ENCODE results near the gene TMEM101. TPM values are rescaled to one million over a fixed set of nuclear protein-coding genes. Genes with fewer than 3 reads are reported as not detected.

The TMEM101 gene
- total and polyA plus RNA-seq, 2 of the 13 experiments (the other 11 are each of a cell fraction or from before 2014, with no cell fraction given), result 72.0 to 100 TPM

GRCh38 chr17:43983515-43984411 lies 31.0 kb downstream of the TMEM101 start (continued):
- TF ChIP-seq ZNF691 (CRISPR knock-in tag; IDR thresholded peaks at IDR 0.05; ENCODE audit: borderline replicate concordance, low read depth) (peak; percentile 84; the same call in 1 of the 2 replicates), MED13 (CRISPR knock-in tag; IDR thresholded peaks at IDR 0.05) (peak; percentile 90; the same call in 1 of the 2 replicates), SP5 (CRISPR knock-in tag; IDR thresholded peaks at IDR 0.05; ENCODE audit: borderline replicate concordance, low read depth) (peak; percentile 99), KLF15 (CRISPR knock-in tag; IDR thresholded peaks at IDR 0.05; ENCODE audit: borderline replicate concordance) (peak; percentile 93; the same call in 1 of the 2 replicates), NR2F2 (IDR thresholded peaks at IDR 0.05; ENCODE audit: borderline replicate concordance, low read depth) (peak; percentile 71; the same call in 1 of the 2 replicates), PAF1 (CRISPR knock-in tag; IDR thresholded peaks at IDR 0.05) (no peak), KMT2B (CRISPR knock-in tag; IDR thresholded peaks at IDR 0.05) (peak; percentile 66), SNRNP70 (IDR thresholded peaks at IDR 0.05; ENCODE audit: low read depth, low read length) (no peak), ZMYM4 (CRISPR knock-in tag; IDR thresholded peaks at IDR 0.05) (peak; percentile 76), ZNF678 (CRISPR knock-in tag; IDR thresholded peaks at IDR 0.05) (peak; percentile 47; the same call in 1 of the 2 replicates), IRF1 (CRISPR knock-in tag; IDR thresholded peaks at IDR 0.05; ENCODE audit: low read depth) (no peak), ZFY (CRISPR knock-in tag; IDR thresholded peaks at IDR 0.05) (peak; percentile 68), ZBTB7B (CRISPR knock-in tag; IDR thresholded peaks at IDR 0.05) (peak; percentile 99), MAFK (conservative IDR thresholded peaks at IDR 0.05 in 1 of 2, IDR thresholded peaks at IDR 0.05 in 1 of 2; ENCODE audit: low read length in 2 of 2) (no peak), ZNF546 (CRISPR knock-in tag; conservative IDR thresholded peaks at IDR 0.05) (peak; percentile 86; the same call in 1 of the 2 replicates), ZNF780A (CRISPR knock-in tag; IDR thresholded peaks at IDR 0.05) (no peak), NR1H2 (CRISPR knock-in tag; IDR thresholded peaks at IDR 0.05; ENCODE audit: borderline replicate concordance, low read depth) (peak; percentile 73; the same call in 1 of the 2 replicates), PHF21A (CRISPR knock-in tag; IDR thresholded peaks at IDR 0.05) (peak; percentile 97), ZUFSP (CRISPR knock-in tag; IDR thresholded peaks at IDR 0.05; ENCODE audit: borderline replicate concordance) (no peak), TSC22D2 (CRISPR knock-in tag; IDR thresholded peaks at IDR 0.05; ENCODE audit: borderline replicate concordance) (0 out of 2 replicates have a peak, but pooled peaks have one; percentile 34), HOMEZ (CRISPR knock-in tag; IDR thresholded peaks at IDR 0.05; ENCODE audit: low read depth) (no peak), SRSF1 (optimal IDR thresholded peaks at IDR 0.05; ENCODE audit: low read depth, low read length) (no peak), ZBTB7A (CRISPR knock-in tag; IDR thresholded peaks at IDR 0.05) (peak; percentile 94), ZNF703 (CRISPR knock-in tag; IDR thresholded peaks at IDR 0.05; ENCODE audit: borderline replicate concordance) (peak; percentile 95), ZMAT3 (CRISPR knock-in tag; conservative IDR thresholded peaks at IDR 0.05) (peak; percentile 94)

Data from HepG2 (cell line).